Myocyte (in vitro differentiated cells): ENCODE results near the gene SETMAR. TPM values are rescaled to one million over a fixed set of nuclear protein-coding genes. Genes with fewer than 3 reads are reported as not detected.
A peak's percentile ranks its signal among the peaks of the same experiment; 100 is the strongest.

ENCODE experiments used
- DNase-seq: peaks from one replicate; pipeline ENCODE4 v3.0.0-alpha.2; 2012; ENCODE audit warnings: low read depth
- total RNA-seq: library from RNA; depleted of rRNA; stranded (reverse); fragments of >200 nt; gene quantifications from 2 replicates; pipeline ENCODE4 v1.2.3, GENCODE V29; 2014

Gene SETMAR
- total RNA-seq, 1 donor from 2014 or later: 15.2 TPM

- DNase-seq: peak; percentile 42
Observed at GRCh38 chr3:4351164-4351855, 48.1 kb downstream of the SETMAR start.

GRCh38 chr3:4351872-4352271 lies 48.7 kb downstream of the SETMAR start:
- DNase-seq: no peak

- no peak for DNase-seq
Observed at GRCh38 chr3:4355401-4356219, 52.4 kb downstream of the SETMAR start.

GRCh38 chr3:4356220-4356540 lies 53.0 kb downstream of the SETMAR start:
- no peak for DNase-seq

- DNase-seq: no peak
Observed at GRCh38 chr3:4356546-4357410, 53.6 kb downstream of the SETMAR start.

- no peak for DNase-seq
Observed at GRCh38 chr3:4358273-4358672, 55.1 kb downstream of the SETMAR start.

GRCh38 chr3:4359805-4360502 lies 56.8 kb downstream of the SETMAR start:
- DNase-seq: no peak

GRCh38 chr3:4360817-4361216 lies 57.6 kb downstream of the SETMAR start:
- DNase-seq: peak; percentile 18

GRCh38 chr3:4362523-4362922 lies 59.4 kb downstream of the SETMAR start:
- no peak for DNase-seq

Other genes with a start within 250 kb of the SETMAR start
- 37.1 and 40.3 TPM in 2 replicates for gene SUMF1, start 163.9 kb downstream of the SETMAR start, total RNA-seq
- gene ITPR1, start 190.0 kb downstream of the SETMAR start, total RNA-seq: 19.7 and 25.9 TPM in 2 replicates